SU-DHL-6 (cell line): ENCODE results near the gene CMA1.
"Not testable (repeated sequence)": the region's sequence is repeated elsewhere in the genome, so short reads cannot be mapped to it uniquely, and the experiment has no call there.

Experiments
- H2AFZ ChIP-seq: fragments of 200-600 bp; sonication (generic); 2 replicates; pipeline ENCODE4 v1.6.1; 2014; ENCODE audit warnings: low read depth, mild to moderate bottlenecking, moderate library complexity, mixed read lengths, antibody characterized with exemption, low read length; ENCODE audit not compliant: severe bottlenecking
- H3F3A ChIP-seq: fragments of 200-600 bp; shearing (Covaris generic); 2 replicates; pipeline ENCODE4 v1.6.0; 2016; ENCODE audit warnings: antibody characterized with exemption, mild to moderate bottlenecking; ENCODE audit not compliant: insufficient read depth
- H3K27ac ChIP-seq: fragments of 200-600 bp; sonication (generic); 2 replicates; pipeline ENCODE4 v1.5.1; 2016; ENCODE audit warnings: low read depth, mild to moderate bottlenecking, low read length, moderate library complexity, mixed read lengths
- H3K27me3 ChIP-seq: fragments of 200-600 bp; sonication (generic), shearing (Covaris generic); 2 replicates; pipeline ENCODE4 v1.6.0; 2014; ENCODE audit warnings: mild to moderate bottlenecking, low read length
- H3K36me3 ChIP-seq: fragments of 200-600 bp; sonication (generic); 2 replicates; pipeline ENCODE4 v1.6.1; 2014; ENCODE audit warnings: mild to moderate bottlenecking, low read length, mixed read lengths
- H3K4me2 ChIP-seq: fragments of 300-600, 200-600 bp; shearing (Covaris generic), sonication (generic); 2 replicates; pipeline ENCODE4 v1.6.0; 2014; ENCODE audit warnings: low read length, low read depth, mild to moderate bottlenecking; ENCODE audit not compliant: poor library complexity, severe bottlenecking
- H3K4me3 ChIP-seq: fragments of 200-600 bp; sonication (generic); 2 replicates; pipeline ENCODE4 v1.5.1; 2014; ENCODE audit warnings: antibody characterized with exemption, low read length, mild to moderate bottlenecking, mixed read lengths; ENCODE audit not compliant: insufficient read depth, poor library complexity, severe bottlenecking
- H3K79me2 ChIP-seq: fragments of 200-600 bp; sonication (generic); 2 replicates; pipeline ENCODE4 v1.6.1; 2014; ENCODE audit warnings: mild to moderate bottlenecking, low read length, moderate library complexity; ENCODE audit not compliant: insufficient read depth
- H3K9ac ChIP-seq: fragments of 200-600 bp; sonication (generic); 2 replicates; pipeline ENCODE4 v1.7.0; 2014; ENCODE audit warnings: mild to moderate bottlenecking, low read length
- H3K9me2 ChIP-seq: fragments of 200-600 bp; sonication (generic); replicated peaks from 2 replicates; pipeline ENCODE4 v1.6.1; 2014; ENCODE audit warnings: low read length; ENCODE audit not compliant: insufficient read depth
- H3K9me3 ChIP-seq: fragments of 200-600 bp; sonication (generic); 2 replicates; pipeline ENCODE4 v1.6.1; 2014; ENCODE audit warnings: low read length, mixed read lengths; ENCODE audit not compliant: insufficient read depth
- H4K20me1 ChIP-seq: fragments of 200-600 bp; sonication (generic); 2 replicates; pipeline ENCODE4 v1.6.1; 2014; ENCODE audit warnings: low read depth, mild to moderate bottlenecking, antibody characterized with exemption, low read length, moderate library complexity, mixed read lengths
- EZH2phosphoT487 ChIP-seq: fragments of 200-600 bp; sonication (generic), shearing (Covaris generic); conservative IDR thresholded peaks from 2 replicates; pipeline ENCODE4 v1.6.1; 2018; ENCODE audit warnings: mild to moderate bottlenecking, antibody characterized with exemption, low read length, moderate library complexity, mixed read lengths
- TF ChIP-seq, protein P1 (sequence below): fragments of 200-600 bp; sonication (generic); IDR thresholded peaks from one replicate; pipeline ENCODE4 v1.5.1; 2017; ENCODE audit warnings: antibody characterized with exemption, mild to moderate bottlenecking, low read length, moderate library complexity; ENCODE audit not compliant: insufficient read depth, poor library complexity, severe bottlenecking

Gene CMA1

GRCh38 chr14:24483604-24484252 lies 24.3 kb downstream of the CMA1 start:
- no peaks in the 10 kb centered on the region for H3F3A ChIP-seq
- no peak overlapping the region for H3K27ac ChIP-seq
- H3K9me2 ChIP-seq, result no peaks in the 10 kb centered on the region
- no peak overlapping the region for H2AFZ ChIP-seq
- no peak overlapping the region for H3K9ac ChIP-seq
- H3K36me3 ChIP-seq, result no peaks in the 10 kb centered on the region
- TF ChIP-seq, protein P1, sequence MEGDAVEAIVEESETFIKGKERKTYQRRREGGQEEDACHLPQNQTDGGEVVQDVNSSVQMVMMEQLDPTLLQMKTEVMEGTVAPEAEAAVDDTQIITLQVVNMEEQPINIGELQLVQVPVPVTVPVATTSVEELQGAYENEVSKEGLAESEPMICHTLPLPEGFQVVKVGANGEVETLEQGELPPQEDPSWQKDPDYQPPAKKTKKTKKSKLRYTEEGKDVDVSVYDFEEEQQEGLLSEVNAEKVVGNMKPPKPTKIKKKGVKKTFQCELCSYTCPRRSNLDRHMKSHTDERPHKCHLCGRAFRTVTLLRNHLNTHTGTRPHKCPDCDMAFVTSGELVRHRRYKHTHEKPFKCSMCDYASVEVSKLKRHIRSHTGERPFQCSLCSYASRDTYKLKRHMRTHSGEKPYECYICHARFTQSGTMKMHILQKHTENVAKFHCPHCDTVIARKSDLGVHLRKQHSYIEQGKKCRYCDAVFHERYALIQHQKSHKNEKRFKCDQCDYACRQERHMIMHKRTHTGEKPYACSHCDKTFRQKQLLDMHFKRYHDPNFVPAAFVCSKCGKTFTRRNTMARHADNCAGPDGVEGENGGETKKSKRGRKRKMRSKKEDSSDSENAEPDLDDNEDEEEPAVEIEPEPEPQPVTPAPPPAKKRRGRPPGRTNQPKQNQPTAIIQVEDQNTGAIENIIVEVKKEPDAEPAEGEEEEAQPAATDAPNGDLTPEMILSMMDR, result no peak
- H3K9me3 ChIP-seq, result no peaks in the 10 kb centered on the region
- no peaks in the 10 kb centered on the region for H3K79me2 ChIP-seq
- no peak overlapping the region for H3K4me2 ChIP-seq
- H3K27me3 ChIP-seq, result no peaks in the 10 kb centered on the region
- no peak overlapping the region for H3K4me3 ChIP-seq
- no peaks in the 10 kb centered on the region for H4K20me1 ChIP-seq

GRCh38 chr14:24482699-24483303 lies 25.3 kb downstream of the CMA1 start:
- H4K20me1 ChIP-seq, H3K9ac ChIP-seq, H2AFZ ChIP-seq, H3K27me3 ChIP-seq, H3F3A ChIP-seq, H3K79me2 ChIP-seq, H3K4me2 ChIP-seq, H3K4me3 ChIP-seq, H3K27ac ChIP-seq, H3K9me2 ChIP-seq, H3K36me3 ChIP-seq, H3K9me3 ChIP-seq: not testable (repeated sequence)

DNA sequence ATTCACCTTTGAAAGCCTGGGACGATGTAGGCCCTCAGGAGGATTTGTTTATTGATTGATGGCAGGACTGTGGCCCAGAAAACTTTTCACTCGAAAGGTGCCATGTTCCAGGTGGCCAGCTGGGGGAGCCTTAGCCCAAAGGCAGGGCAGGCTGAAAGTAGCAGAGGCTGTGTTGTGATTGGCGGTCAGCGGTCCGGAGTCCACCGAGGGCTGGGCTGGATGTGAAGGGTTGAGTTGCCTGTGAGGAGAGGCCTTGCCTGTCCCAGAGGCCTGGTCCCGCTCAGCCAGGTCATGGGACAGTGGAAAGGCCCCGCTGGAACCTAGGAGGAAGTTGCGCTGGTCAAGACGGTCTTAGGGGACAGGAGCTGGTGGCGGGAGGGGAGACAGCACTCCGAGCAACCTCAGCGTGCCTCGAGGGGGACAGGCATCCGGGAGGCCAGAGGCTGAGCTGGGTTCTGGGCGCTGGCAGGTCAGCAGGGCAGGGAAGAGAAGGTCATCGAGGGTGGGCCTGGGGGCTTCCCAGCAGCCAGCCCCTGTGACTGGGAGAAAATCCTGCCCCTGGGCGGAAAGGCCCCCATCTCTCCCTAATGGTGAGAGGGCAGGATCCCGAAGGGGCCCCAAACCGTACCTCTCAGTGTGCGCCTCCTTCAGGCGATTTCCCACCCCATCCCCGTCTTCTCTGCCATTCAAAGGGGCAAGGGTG lies 26.3 kb downstream of the CMA1 start:
- no peak for TF ChIP-seq EZH2phosphoT487
- TF ChIP-seq, protein P1, result peak; percentile 33

DNA sequence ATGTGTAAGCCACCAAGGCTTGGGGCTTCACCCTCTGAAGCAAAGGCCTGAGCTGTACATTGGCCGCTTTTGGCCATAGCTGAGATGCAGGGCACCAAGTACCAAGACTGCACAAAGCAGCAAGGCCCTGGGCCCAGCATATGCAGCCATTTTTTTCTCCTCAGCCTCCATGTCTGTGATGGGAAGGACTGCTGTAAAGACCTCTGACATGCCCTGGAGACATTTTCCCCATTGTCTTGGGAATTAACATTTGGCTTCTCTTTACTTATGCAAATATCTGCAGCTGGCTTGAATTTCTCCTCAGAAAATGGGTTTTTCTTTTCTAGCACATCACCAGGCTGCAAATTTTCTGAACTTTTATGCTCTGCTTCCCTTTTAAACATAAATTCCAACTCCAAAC lies 28.1 kb downstream of the CMA1 start:
- not testable (repeated sequence) for H3K9me2 ChIP-seq, H3K27me3 ChIP-seq, H3K27ac ChIP-seq, H3K4me2 ChIP-seq, H3K4me3 ChIP-seq, H3K9me3 ChIP-seq, H3K9ac ChIP-seq, H4K20me1 ChIP-seq, H3K79me2 ChIP-seq, H3K36me3 ChIP-seq, H2AFZ ChIP-seq, H3F3A ChIP-seq

More for the DNA sequence above, 26.3 kb downstream of the CMA1 start:
- Histone ChIP-seq H3K36me3 (no peaks in the 10 kb centered on the region), H3F3A (no peaks in the 10 kb centered on the region), H3K27ac (no peak overlapping the region), H3K9me3 (no peaks in the 10 kb centered on the region), H3K9ac (no peak overlapping the region), H3K9me2 (no peaks in the 10 kb centered on the region), H2AFZ (no peak overlapping the region), H3K4me2 (no peak overlapping the region), H3K27me3 (no peaks in the 10 kb centered on the region), H4K20me1 (no peaks in the 10 kb centered on the region), H3K79me2 (no peaks in the 10 kb centered on the region), H3K4me3 (no peak overlapping the region)
